Endothelial cell (in vitro differentiated cells): ENCODE results near the gene DCAF12. TPM values are rescaled to one million over a fixed set of nuclear protein-coding genes. Genes with fewer than 3 reads are reported as not detected.

Experiments used
- DNase-seq: peaks from one replicate; pipeline ENCODE4 v3.0.0; 2021; ENCODE audit warnings: low spot score
- H3K27ac Mint-ChIP-seq: one replicate; pipeline ENCODE4 v1.8.0; 2021; ENCODE audit warnings: mixed read lengths, inconsistent platforms; ENCODE audit not compliant: unreplicated experiment
- H3K27me3 Mint-ChIP-seq: one replicate; pipeline ENCODE4 v1.8.0; 2021; ENCODE audit warnings: mild to moderate bottlenecking, moderate library complexity, mixed read lengths, inconsistent platforms; ENCODE audit not compliant: unreplicated experiment
- H3K36me3 Mint-ChIP-seq: one replicate; pipeline ENCODE4 v1.8.0; 2021; ENCODE audit warnings: mild to moderate bottlenecking, low read depth, mixed read lengths, inconsistent platforms; ENCODE audit not compliant: unreplicated experiment
- H3K4me1 Mint-ChIP-seq: one replicate; pipeline ENCODE4 v1.8.0; 2021; ENCODE audit warnings: mild to moderate bottlenecking, mixed read lengths, inconsistent platforms; ENCODE audit not compliant: unreplicated experiment
- H3K4me3 Mint-ChIP-seq: one replicate; pipeline ENCODE4 v1.8.0; 2021; ENCODE audit warnings: mild to moderate bottlenecking, mixed read lengths, inconsistent platforms; ENCODE audit not compliant: unreplicated experiment
- H3K9me3 Mint-ChIP-seq: one replicate; pipeline ENCODE4 v1.8.0; 2021; ENCODE audit warnings: mixed read lengths, inconsistent platforms; ENCODE audit not compliant: unreplicated experiment
- total RNA-seq: library from RNA; stranded (reverse); fragmentation: NEBNext Ultra II Directional; extraction: Animal tissue kit (Norgen Biotek cat#: 25700); gene quantifications from one replicate; pipeline ENCODE4 v1.2.1, GENCODE V29; 2021; ENCODE audit not compliant: unreplicated experiment
- TF ChIP-seq, protein P1 (sequence below): fragments of 200-600 bp; sonication (generic); IDR thresholded peaks from one replicate; pipeline ENCODE4 v1.5.0; 2021; ENCODE audit warnings: antibody characterized with exemption; ENCODE audit not compliant: unreplicated experiment

Gene DCAF12
- total RNA-seq, 1 donor from 2014 or later, result 47.3 TPM

DNA sequence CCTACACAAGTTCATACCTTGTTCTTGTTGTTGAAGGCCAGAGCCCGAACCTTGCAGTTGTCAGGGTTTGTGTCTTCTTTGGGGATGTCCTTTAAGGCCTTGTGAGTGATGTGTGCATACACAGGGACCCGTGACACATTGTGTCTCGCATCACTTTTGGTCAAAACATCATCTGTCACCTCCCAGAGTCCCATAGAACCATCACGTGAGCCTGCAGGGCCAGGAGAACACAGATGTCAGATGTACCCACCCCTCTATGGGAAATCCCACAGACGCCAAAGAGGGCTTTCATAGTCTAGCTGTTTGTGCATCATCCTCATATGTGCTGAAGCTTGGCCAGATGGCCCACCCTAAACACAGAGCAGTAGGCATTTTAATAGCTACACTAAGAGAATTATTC lies 28.2 kb downstream of the DCAF12 start:
- H3K9me3 Mint-ChIP-seq, result no peaks in the 10 kb centered on the region
- no peaks in the 10 kb centered on the region for H3K4me1 Mint-ChIP-seq
- H3K27me3 Mint-ChIP-seq, result no peaks in the 10 kb centered on the region
- no peak for DNase-seq
- no peak overlapping the region for H3K27ac Mint-ChIP-seq
- no peak overlapping the region for H3K4me3 Mint-ChIP-seq
- peaks cover 18% of the 10 kb centered on the region for H3K36me3 Mint-ChIP-seq
- TF ChIP-seq, protein P1, sequence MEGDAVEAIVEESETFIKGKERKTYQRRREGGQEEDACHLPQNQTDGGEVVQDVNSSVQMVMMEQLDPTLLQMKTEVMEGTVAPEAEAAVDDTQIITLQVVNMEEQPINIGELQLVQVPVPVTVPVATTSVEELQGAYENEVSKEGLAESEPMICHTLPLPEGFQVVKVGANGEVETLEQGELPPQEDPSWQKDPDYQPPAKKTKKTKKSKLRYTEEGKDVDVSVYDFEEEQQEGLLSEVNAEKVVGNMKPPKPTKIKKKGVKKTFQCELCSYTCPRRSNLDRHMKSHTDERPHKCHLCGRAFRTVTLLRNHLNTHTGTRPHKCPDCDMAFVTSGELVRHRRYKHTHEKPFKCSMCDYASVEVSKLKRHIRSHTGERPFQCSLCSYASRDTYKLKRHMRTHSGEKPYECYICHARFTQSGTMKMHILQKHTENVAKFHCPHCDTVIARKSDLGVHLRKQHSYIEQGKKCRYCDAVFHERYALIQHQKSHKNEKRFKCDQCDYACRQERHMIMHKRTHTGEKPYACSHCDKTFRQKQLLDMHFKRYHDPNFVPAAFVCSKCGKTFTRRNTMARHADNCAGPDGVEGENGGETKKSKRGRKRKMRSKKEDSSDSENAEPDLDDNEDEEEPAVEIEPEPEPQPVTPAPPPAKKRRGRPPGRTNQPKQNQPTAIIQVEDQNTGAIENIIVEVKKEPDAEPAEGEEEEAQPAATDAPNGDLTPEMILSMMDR, result no peak

- Mint-ChIP-seq H3K36me3 (peaks cover 22% of the 10 kb centered on the region), H3K4me1 (no peaks in the 10 kb centered on the region), H3K27ac (no peak overlapping the region), H3K4me3 (no peak overlapping the region), H3K9me3 (no peaks in the 10 kb centered on the region), H3K27me3 (no peaks in the 10 kb centered on the region)
- TF ChIP-seq, protein P1, result no peak
- DNase-seq, result no peak
Observed at GRCh38 chr9:34097865-34098264, 28.6 kb downstream of the DCAF12 start.

DNA sequence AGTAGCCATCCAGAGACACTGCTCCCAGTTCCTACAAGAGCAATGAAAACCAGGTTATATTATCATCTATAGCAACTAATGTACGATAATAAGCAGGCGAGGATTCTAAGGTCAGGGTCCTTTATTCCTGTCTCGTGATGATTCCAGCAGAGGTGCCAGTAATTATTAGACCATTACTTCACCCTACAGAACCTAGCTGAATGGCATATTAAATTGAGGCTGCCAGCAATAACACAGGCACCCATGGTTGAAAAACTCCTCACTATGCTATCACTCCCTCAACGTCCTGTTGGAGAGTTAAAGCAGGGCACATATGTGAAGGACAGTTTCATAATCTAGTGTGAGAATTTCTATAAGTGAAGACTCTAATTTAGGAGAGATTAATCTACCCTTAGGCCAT lies 29.7 kb downstream of the DCAF12 start:
- H3K4me1 Mint-ChIP-seq, result no peaks in the 10 kb centered on the region
- H3K27ac Mint-ChIP-seq, result no peak overlapping the region
- H3K27me3 Mint-ChIP-seq, result no peaks in the 10 kb centered on the region
- peaks cover 23% of the 10 kb centered on the region for H3K36me3 Mint-ChIP-seq
- H3K9me3 Mint-ChIP-seq, result no peaks in the 10 kb centered on the region
- TF ChIP-seq, protein P1, result no peak
- no peak overlapping the region for H3K4me3 Mint-ChIP-seq
- no peak for DNase-seq

DNA sequence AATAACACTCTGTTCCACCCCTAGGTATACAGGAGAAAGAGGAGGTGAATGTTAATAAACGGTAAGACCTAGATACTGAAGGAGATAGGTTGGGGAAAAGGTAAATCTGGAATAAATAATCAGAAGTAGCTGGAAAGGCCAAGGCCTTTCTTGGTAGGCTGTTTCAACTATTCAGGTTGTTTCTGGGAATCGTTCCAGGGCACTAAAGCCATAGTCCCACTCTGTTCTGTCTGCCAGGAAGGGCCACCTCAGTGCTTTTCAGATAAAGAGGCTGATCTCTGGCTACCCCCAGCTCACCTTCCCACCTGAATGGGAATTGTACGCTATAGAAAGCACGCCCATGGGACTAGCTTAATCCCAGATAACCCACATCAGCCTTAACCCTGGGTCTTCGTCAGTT lies 32.9 kb downstream of the DCAF12 start:
- no peaks in the 10 kb centered on the region for H3K9me3 Mint-ChIP-seq
- no peaks in the 10 kb centered on the region for H3K27me3 Mint-ChIP-seq
- H3K36me3 Mint-ChIP-seq, result peaks cover 35% of the 10 kb centered on the region
- H3K27ac Mint-ChIP-seq, result no peak overlapping the region
- DNase-seq, result no peak
- H3K4me3 Mint-ChIP-seq, result peak overlapping the region; percentile 2
- TF ChIP-seq, protein P1, result no peak
- H3K4me1 Mint-ChIP-seq, result no peaks in the 10 kb centered on the region

DNA sequence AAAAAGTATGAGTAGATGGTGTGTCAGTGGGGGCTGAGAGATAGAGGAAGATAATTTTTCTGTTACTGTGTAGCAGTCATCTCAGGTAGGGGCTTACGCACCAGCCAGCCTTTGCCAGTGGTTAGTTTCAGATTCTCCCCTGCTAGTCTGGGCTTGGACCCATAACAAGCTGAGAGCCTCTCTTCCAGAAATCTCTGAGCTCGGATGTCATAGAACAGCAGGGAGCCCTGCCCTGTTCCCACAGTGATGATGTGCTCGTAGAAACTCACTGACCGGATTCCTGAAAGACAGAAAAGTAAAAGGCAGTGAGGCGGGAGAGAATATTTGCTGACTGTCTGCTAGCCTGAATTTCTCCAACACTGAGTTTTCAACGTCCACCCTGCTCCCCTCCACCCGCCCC lies 37.2 kb downstream of the DCAF12 start:
- H3K9me3 Mint-ChIP-seq, result no peaks in the 10 kb centered on the region
- H3K4me3 Mint-ChIP-seq, result no peak overlapping the region
- H3K27ac Mint-ChIP-seq, result no peak overlapping the region
- TF ChIP-seq, protein P1, result no peak
- H3K27me3 Mint-ChIP-seq, result no peaks in the 10 kb centered on the region
- no peak for DNase-seq
- peaks cover 32% of the 10 kb centered on the region for H3K36me3 Mint-ChIP-seq
- H3K4me1 Mint-ChIP-seq, result no peaks in the 10 kb centered on the region
